ENCODE results near the gene IER3. TPM values are rescaled to one million over a fixed set of nuclear protein-coding genes. Genes with fewer than 3 reads are reported as not detected.

The IER3 gene
- total RNA-seq, 2 experiments from 2014 or later = 375 to 386 TPM

GRCh38 chr6:30740540-30740870, 3.8 kb downstream of the IER3 start:
- peak overlapping the region; percentile 99 for H3K4me3 Mint-ChIP-seq
- H3K36me3 Mint-ChIP-seq (ENCODE audit: low read depth) = peaks cover 85% of the 10 kb centered on the region
- peak overlapping the region; percentile 87 for H3K27ac Mint-ChIP-seq
- peaks cover 73% of the 10 kb centered on the region for H3K4me1 Mint-ChIP-seq (ENCODE audit: low read depth)
- H3K27me3 Mint-ChIP-seq = no peaks in the 10 kb centered on the region
- no peak for ATAC-seq
- TF ChIP-seq, protein P1, sequence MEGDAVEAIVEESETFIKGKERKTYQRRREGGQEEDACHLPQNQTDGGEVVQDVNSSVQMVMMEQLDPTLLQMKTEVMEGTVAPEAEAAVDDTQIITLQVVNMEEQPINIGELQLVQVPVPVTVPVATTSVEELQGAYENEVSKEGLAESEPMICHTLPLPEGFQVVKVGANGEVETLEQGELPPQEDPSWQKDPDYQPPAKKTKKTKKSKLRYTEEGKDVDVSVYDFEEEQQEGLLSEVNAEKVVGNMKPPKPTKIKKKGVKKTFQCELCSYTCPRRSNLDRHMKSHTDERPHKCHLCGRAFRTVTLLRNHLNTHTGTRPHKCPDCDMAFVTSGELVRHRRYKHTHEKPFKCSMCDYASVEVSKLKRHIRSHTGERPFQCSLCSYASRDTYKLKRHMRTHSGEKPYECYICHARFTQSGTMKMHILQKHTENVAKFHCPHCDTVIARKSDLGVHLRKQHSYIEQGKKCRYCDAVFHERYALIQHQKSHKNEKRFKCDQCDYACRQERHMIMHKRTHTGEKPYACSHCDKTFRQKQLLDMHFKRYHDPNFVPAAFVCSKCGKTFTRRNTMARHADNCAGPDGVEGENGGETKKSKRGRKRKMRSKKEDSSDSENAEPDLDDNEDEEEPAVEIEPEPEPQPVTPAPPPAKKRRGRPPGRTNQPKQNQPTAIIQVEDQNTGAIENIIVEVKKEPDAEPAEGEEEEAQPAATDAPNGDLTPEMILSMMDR (IDR thresholded peaks at IDR 0.05) = no peak
- ChIA-PET CTCF (interaction anchor here (2.1 to 25.8 kb wide), 3 partner anchors 9 to 64 kb away, joined by 8 to 704 read pairs (median 24); partner anchors contain the start of gene DHX16), POLR2A (interaction anchor here (0.9 to 10.9 kb wide), 12 partner anchors 10 to 457 kb away, joined by 3 to 212 read pairs (median 4); partner anchors contain the start of gene MDC1)
- intact Hi-C loops (cut with micrococcal nuclease) = loop anchor here (5.0 kb wide), 1 partner anchor 47 kb away; no protein-coding TSS in a partner anchor
- H3K9me3 Mint-ChIP-seq = peaks cover 8% of the 10 kb centered on the region
- DNase-seq = no peak

- ChIA-PET POLR2A (interaction anchor here (0.7 to 10.9 kb wide), 8 partner anchors 16 to 176 kb away, joined by 3 to 212 read pairs (median 9); partner anchors contain the start of genes MDC1, TUBB and VARS2), CTCF (interaction anchor here (0.8 to 25.8 kb wide), 14 partner anchors 10 to 176 kb away, joined by 3 to 704 read pairs (median 4); partner anchors contain the start of genes DHX16, TUBB and VARS2)
- peak overlapping the region; percentile 49 for H3K27ac Mint-ChIP-seq
- peak overlapping the region; percentile 24 for H3K4me3 Mint-ChIP-seq
- peaks cover 89% of the 10 kb centered on the region for H3K36me3 Mint-ChIP-seq (ENCODE audit: low read depth)
- H3K9me3 Mint-ChIP-seq = peaks cover 8% of the 10 kb centered on the region
- peaks cover 77% of the 10 kb centered on the region for H3K4me1 Mint-ChIP-seq (ENCODE audit: low read depth)
- H3K27me3 Mint-ChIP-seq = no peaks in the 10 kb centered on the region
- intact Hi-C loops (cut with micrococcal nuclease) = loop anchor here (5.0 kb wide), 2 partner anchors 74 to 139 kb away; no protein-coding TSS in a partner anchor
- TF ChIP-seq, protein P1 (IDR thresholded peaks at IDR 0.05) = no peak
- no peak for DNase-seq
- no peak for ATAC-seq
Measured at GRCh38 chr6:30738532-30738931, 5.8 kb downstream of the IER3 start.

DNA sequence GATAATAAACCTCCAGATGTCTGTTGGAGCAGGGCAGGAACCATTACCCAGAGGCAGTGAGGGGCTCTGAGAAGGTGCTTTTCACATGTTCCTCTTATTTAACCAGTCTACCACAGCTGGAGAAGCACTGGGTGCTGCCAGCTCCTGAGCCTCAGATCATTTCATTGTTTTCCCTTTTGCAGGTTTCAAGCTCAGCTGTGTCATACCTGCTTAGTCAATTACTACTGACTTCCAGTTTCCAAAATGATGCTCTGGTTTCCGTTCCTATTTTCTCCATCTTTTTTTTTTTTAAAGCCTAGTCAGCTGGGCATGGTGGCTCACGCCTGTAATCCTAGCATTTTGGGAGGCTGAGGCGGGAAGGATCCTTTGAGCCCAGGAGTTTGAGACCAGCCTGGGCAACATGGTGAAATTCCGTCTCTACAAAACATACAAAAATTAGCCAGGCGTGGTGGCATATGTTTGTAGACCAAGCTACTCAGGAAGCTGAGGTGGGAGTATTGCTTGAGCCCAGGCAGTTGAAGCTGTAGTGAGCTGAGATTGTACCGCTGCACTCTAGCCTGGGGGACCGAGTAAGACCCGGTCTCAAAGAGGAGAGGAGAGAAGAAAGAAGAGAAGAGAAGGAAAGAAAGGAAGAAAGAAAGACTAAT, 8.6 kb downstream of the IER3 start:
- ATAC-seq = peak; percentile 9
- DNase-seq = peak; percentile 46
- Mint-ChIP-seq H3K27me3 (no peaks in the 10 kb centered on the region), H3K27ac (peak overlapping the region; percentile 94), H3K9me3 (peaks cover 8% of the 10 kb centered on the region), H3K4me3 (peak overlapping the region; percentile 65), H3K36me3 (ENCODE audit: low read depth) (peaks cover 79% of the 10 kb centered on the region), H3K4me1 (ENCODE audit: low read depth) (peaks cover 79% of the 10 kb centered on the region)
- TF ChIP-seq, protein P1 (IDR thresholded peaks at IDR 0.05) = no peak
- POLR2A ChIA-PET = interaction anchor here (0.6 to 10.9 kb wide), 12 partner anchors 9 to 358 kb away, joined by 3 to 212 read pairs (median 4); partner anchors contain the start of genes DHX16, IER3, MDC1 and TUBB
- intact Hi-C loops (cut with micrococcal nuclease) = loop anchor here (5.0 kb wide), 2 partner anchors 77 to 142 kb away; no protein-coding TSS in a partner anchor
- CTCF ChIA-PET = interaction anchor here (0.8 to 25.8 kb wide), 10 partner anchors 14 to 351 kb away, joined by 3 to 704 read pairs (median 7); partner anchors contain the start of genes DHX16 and TUBB

GRCh38 chr6:30732237-30732943, 12.0 kb downstream of the IER3 start:
- peaks cover 60% of the 10 kb centered on the region for H3K4me1 Mint-ChIP-seq (ENCODE audit: low read depth)
- no peak for DNase-seq
- H3K36me3 Mint-ChIP-seq (ENCODE audit: low read depth) = peaks cover 66% of the 10 kb centered on the region
- no peak overlapping the region for H3K27ac Mint-ChIP-seq
- ChIA-PET CTCF (interaction anchor here (1.0 to 25.8 kb wide), 17 partner anchors 10 to 363 kb away, joined by 3 to 704 read pairs (median 7); partner anchors contain the start of genes DHX16, MDC1, TUBB and VARS2), POLR2A (interaction anchor here (0.7 to 22.1 kb wide), 10 partner anchors 10 to 141 kb away, joined by 3 to 500 read pairs (median 4); partner anchors contain the start of genes DHX16, IER3, MDC1 and TUBB)
- intact Hi-C loops (cut with micrococcal nuclease) = no loop called here
- H3K9me3 Mint-ChIP-seq = peaks cover 4% of the 10 kb centered on the region
- H3K4me3 Mint-ChIP-seq = no peak overlapping the region
- H3K27me3 Mint-ChIP-seq = no peaks in the 10 kb centered on the region
- TF ChIP-seq, protein P1 (IDR thresholded peaks at IDR 0.05) = no peak
- ATAC-seq = no peak
